Natural killer cell (primary cell): ENCODE data around the gene PADI1. TPM values are rescaled to one million over a fixed set of nuclear protein-coding genes. Genes with fewer than 3 reads are reported as not detected.

Source experiments
- ATAC-seq, 3 donors: fragments of 150-1000 bp in 2 of 3; fragments of 200-7000 bp in 1 of 3; cut with Tn5 transposase; 1 replicate in 1 of 3; 2 replicates in 2 of 3; pipeline ENCODE4 v1.10.0; 2021; ENCODE audit warnings: mild to moderate bottlenecking in 2 of 3, moderate library complexity in 2 of 3
- DNase-seq, 2 donors: peaks; one replicate each; pipeline versions ENCODE4 v3.0.0 to v3.0.0-alpha.2; 2013 to 2021; ENCODE audit warnings: mixed read lengths in 1 of 2
- H3K27ac ChIP-seq: one replicate; pipeline ENCODE4 v1.5.1; 2013; ENCODE audit warnings: mild to moderate bottlenecking, low read length
- H3K27me3 ChIP-seq: one replicate; pipeline ENCODE4 v1.6.1; 2013; ENCODE audit warnings: low read length; ENCODE audit not compliant: control insufficient read depth, insufficient read depth
- H3K36me3 ChIP-seq: one replicate; pipeline ENCODE4 v1.6.1; 2013; ENCODE audit warnings: low read length; ENCODE audit not compliant: control insufficient read depth, insufficient read depth
- H3K4me1 ChIP-seq: one replicate; pipeline ENCODE4 v1.6.1; 2013; ENCODE audit warnings: low read length; ENCODE audit not compliant: control insufficient read depth, insufficient read depth
- H3K4me3 ChIP-seq: one replicate; pipeline ENCODE4 v1.5.1; 2013; ENCODE audit warnings: low read length
- H3K9me3 ChIP-seq: one replicate; pipeline ENCODE4 v1.6.1; 2013; ENCODE audit warnings: low read length; ENCODE audit not compliant: control insufficient read depth, insufficient read depth
- H3K27ac Mint-ChIP-seq, 2 donors: one replicate each; pipeline ENCODE4 v1.8.0; 2022; ENCODE audit warnings: mild to moderate bottlenecking in 2 of 2, mixed read lengths in 2 of 2, moderate library complexity in 1 of 2
- H3K27me3 Mint-ChIP-seq, 2 donors: one replicate each; pipeline ENCODE4 v1.8.0; 2022; ENCODE audit warnings: low read depth in 2 of 2, mixed read lengths in 2 of 2
- H3K36me3 Mint-ChIP-seq: one replicate; pipeline ENCODE4 v1.8.0; 2022; ENCODE audit warnings: mixed read lengths
- H3K4me1 Mint-ChIP-seq, 2 donors: one replicate each; pipeline ENCODE4 v1.8.0; 2022; ENCODE audit warnings: mixed read lengths in 2 of 2
- H3K4me3 Mint-ChIP-seq: one replicate; pipeline ENCODE4 v1.8.0; 2022; ENCODE audit warnings: mild to moderate bottlenecking, moderate library complexity, mixed read lengths
- H3K9me3 Mint-ChIP-seq, 2 donors: one replicate each; pipeline ENCODE4 v1.8.0; 2022; ENCODE audit warnings: mixed read lengths in 2 of 2
- WGBS: methylation state at CpG from one replicate; pipeline ENCODE4 v1.1.7; 2013; ENCODE audit warnings: missing lambda C conversion rate; ENCODE audit not compliant: insufficient coverage; 5-methylcytosine and 5-hydroxymethylcytosine counted together
- intact Hi-C: fragments of 100-400 bp; cut with micrococcal nuclease; formaldehyde crosslinking; loops from one replicate; pipeline ENCODE4 v1.14.2; 2022
- total RNA-seq, 4 donors: library from RNA; stranded (reverse); fragments of 120-200 nt in 1 of 4; gene quantifications; one replicate each; pipeline versions ENCODE4 v1.2.3 to v1.2.4, GENCODE V29; 2013 to 2022
- TF ChIP-seq, protein P1 (sequence below): fragments of 200-600 bp; IDR thresholded peaks from one replicate; pipeline ENCODE4 v1.8.0; 2022; ENCODE audit warnings: antibody characterized with exemption

The PADI1 gene
- total RNA-seq, 3 donors from 2014 or later (not counting 1 experiment from before 2014, with no cell fraction given) = not detected

- Mint-ChIP-seq H3K4me1 (peaks cover 7 to 10% of the 10 kb centered on the region in 2 donors), H3K4me3 (no peak overlapping the region), H3K9me3 (no peaks in the 10 kb centered on the region), H3K27ac (no peak overlapping the region), H3K27me3 (peaks cover 6 to 10% of the 10 kb centered on the region in 2 donors), H3K36me3 (no peaks in the 10 kb centered on the region)
- 75% methylated on average over 4 of the region's 4 CpGs for WGBS
- Histone ChIP-seq H3K4me3 (no peak overlapping the region), H3K27ac (no peak overlapping the region), H3K27me3 (no peaks in the 10 kb centered on the region), H3K4me1 (no peaks in the 10 kb centered on the region), H3K9me3 (no peaks in the 10 kb centered on the region), H3K36me3 (no peaks in the 10 kb centered on the region)
- intact Hi-C loops = no loop called here
- no peak for DNase-seq
- no peak for ATAC-seq
- TF ChIP-seq, protein P1, sequence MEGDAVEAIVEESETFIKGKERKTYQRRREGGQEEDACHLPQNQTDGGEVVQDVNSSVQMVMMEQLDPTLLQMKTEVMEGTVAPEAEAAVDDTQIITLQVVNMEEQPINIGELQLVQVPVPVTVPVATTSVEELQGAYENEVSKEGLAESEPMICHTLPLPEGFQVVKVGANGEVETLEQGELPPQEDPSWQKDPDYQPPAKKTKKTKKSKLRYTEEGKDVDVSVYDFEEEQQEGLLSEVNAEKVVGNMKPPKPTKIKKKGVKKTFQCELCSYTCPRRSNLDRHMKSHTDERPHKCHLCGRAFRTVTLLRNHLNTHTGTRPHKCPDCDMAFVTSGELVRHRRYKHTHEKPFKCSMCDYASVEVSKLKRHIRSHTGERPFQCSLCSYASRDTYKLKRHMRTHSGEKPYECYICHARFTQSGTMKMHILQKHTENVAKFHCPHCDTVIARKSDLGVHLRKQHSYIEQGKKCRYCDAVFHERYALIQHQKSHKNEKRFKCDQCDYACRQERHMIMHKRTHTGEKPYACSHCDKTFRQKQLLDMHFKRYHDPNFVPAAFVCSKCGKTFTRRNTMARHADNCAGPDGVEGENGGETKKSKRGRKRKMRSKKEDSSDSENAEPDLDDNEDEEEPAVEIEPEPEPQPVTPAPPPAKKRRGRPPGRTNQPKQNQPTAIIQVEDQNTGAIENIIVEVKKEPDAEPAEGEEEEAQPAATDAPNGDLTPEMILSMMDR = no peak
Observed at GRCh38 chr1:17191990-17192242, 13.0 kb upstream of the PADI1 start.

- Mint-ChIP-seq H3K4me3 (no peak overlapping the region), H3K9me3 (no peaks in the 10 kb centered on the region), H3K27me3 (peaks cover 6 to 10% of the 10 kb centered on the region in 2 donors), H3K27ac (no peak overlapping the region), H3K36me3 (no peaks in the 10 kb centered on the region), H3K4me1 (peaks cover 7 to 10% of the 10 kb centered on the region in 2 donors)
- Histone ChIP-seq H3K9me3 (no peaks in the 10 kb centered on the region), H3K27ac (no peak overlapping the region), H3K4me3 (no peak overlapping the region), H3K27me3 (no peaks in the 10 kb centered on the region), H3K4me1 (no peaks in the 10 kb centered on the region), H3K36me3 (no peaks in the 10 kb centered on the region)
- DNase-seq = peak in 1 of 2 donors; percentile 5
- WGBS = 86% methylated on average over 13 of the region's 13 CpGs
- intact Hi-C loops = no loop called here
- ATAC-seq = no peak
- TF ChIP-seq, protein P1 = no peak
Observed at GRCh38 chr1:17192394-17193221, 12.3 kb upstream of the PADI1 start.

- Mint-ChIP-seq H3K27ac (no peak overlapping the region), H3K9me3 (no peaks in the 10 kb centered on the region), H3K27me3 (peaks cover 6 to 10% of the 10 kb centered on the region in 2 donors), H3K4me3 (no peak overlapping the region), H3K4me1 (peaks cover 7 to 10% of the 10 kb centered on the region in 2 donors), H3K36me3 (no peaks in the 10 kb centered on the region)
- Histone ChIP-seq H3K4me3 (no peak overlapping the region), H3K27ac (no peak overlapping the region), H3K36me3 (no peaks in the 10 kb centered on the region), H3K9me3 (no peaks in the 10 kb centered on the region), H3K27me3 (no peaks in the 10 kb centered on the region), H3K4me1 (no peaks in the 10 kb centered on the region)
- TF ChIP-seq, protein P1 = no peak
- WGBS = 90% methylated on average over 17 of the region's 17 CpGs
- intact Hi-C loops = no loop called here
- no peak for ATAC-seq
- DNase-seq = no peak
Observed at GRCh38 chr1:17193222-17194132, 11.5 kb upstream of the PADI1 start.
